IPS-18a (cell line): ENCODE results near the gene QPRT.
"Not testable (repeated sequence)": the region's sequence is repeated elsewhere in the genome, so short reads cannot be mapped to it uniquely, and the experiment has no call there.

ENCODE experiments used
- H3K27ac ChIP-seq: one replicate; pipeline ENCODE4 v1.5.1; 2013; ENCODE audit warnings: low read length
- H3K27me3 ChIP-seq: one replicate; pipeline ENCODE4 v1.6.1; 2013; ENCODE audit warnings: mild to moderate bottlenecking, low read length; ENCODE audit not compliant: control insufficient read depth, insufficient read depth
- H3K36me3 ChIP-seq: one replicate; pipeline ENCODE4 v1.6.1; 2013; ENCODE audit warnings: low read depth, low read length; ENCODE audit not compliant: control insufficient read depth
- H3K4me1 ChIP-seq: one replicate; pipeline ENCODE4 v1.6.1; 2013; ENCODE audit warnings: low read depth, low read length; ENCODE audit not compliant: control insufficient read depth
- H3K4me3 ChIP-seq: one replicate; pipeline ENCODE4 v1.5.1; 2013; ENCODE audit warnings: low read length
- H3K9ac ChIP-seq: one replicate; pipeline ENCODE4 v1.6.1; 2013; ENCODE audit warnings: mild to moderate bottlenecking, low read length, moderate library complexity
- H3K9me3 ChIP-seq: one replicate; pipeline ENCODE4 v1.6.1; 2013; ENCODE audit warnings: low read depth, low read length; ENCODE audit not compliant: control insufficient read depth

QPRT gene

GRCh38 chr16:29710227-29711219 lies 31.5 kb downstream of the QPRT start:
- peaks cover 30% of the 10 kb centered on the region for H3K36me3 ChIP-seq
- H3K9ac ChIP-seq = peak overlapping the region; percentile 98
- peaks cover 10% of the 10 kb centered on the region for H3K4me1 ChIP-seq
- peak overlapping the region; percentile 84 for H3K4me3 ChIP-seq
- H3K9me3 ChIP-seq = no peaks in the 10 kb centered on the region
- peak overlapping the region; percentile 95 for H3K27ac ChIP-seq
- no peaks in the 10 kb centered on the region for H3K27me3 ChIP-seq

- Histone ChIP-seq H3K9me3 (no peaks in the 10 kb centered on the region), H3K27ac (no peak overlapping the region), H3K27me3 (no peaks in the 10 kb centered on the region), H3K9ac (no peak overlapping the region), H3K4me3 (peak overlapping the region; percentile 14), H3K36me3 (peaks cover 44% of the 10 kb centered on the region), H3K4me1 (peaks cover 7% of the 10 kb centered on the region)
Measured at GRCh38 chr16:29712809-29713208, 33.8 kb downstream of the QPRT start.

GRCh38 chr16:29714396-29714795 lies 35.4 kb downstream of the QPRT start:
- Histone ChIP-seq H3K27ac (no peak overlapping the region), H3K9ac (no peak overlapping the region), H3K9me3 (no peaks in the 10 kb centered on the region), H3K4me3 (no peak overlapping the region), H3K27me3 (no peaks in the 10 kb centered on the region), H3K36me3 (peaks cover 44% of the 10 kb centered on the region), H3K4me1 (peaks cover 14% of the 10 kb centered on the region)

GRCh38 chr16:29714972-29715371 lies 36.0 kb downstream of the QPRT start:
- Histone ChIP-seq H3K9ac (no peak overlapping the region), H3K27ac (no peak overlapping the region), H3K9me3 (no peaks in the 10 kb centered on the region), H3K27me3 (no peaks in the 10 kb centered on the region), H3K36me3 (peaks cover 44% of the 10 kb centered on the region), H3K4me3 (no peak overlapping the region), H3K4me1 (peaks cover 14% of the 10 kb centered on the region)

GRCh38 chr16:29717113-29717512 lies 38.1 kb downstream of the QPRT start:
- H3K27me3 ChIP-seq = no peaks in the 10 kb centered on the region
- H3K4me3 ChIP-seq = no peak overlapping the region
- no peak overlapping the region for H3K9ac ChIP-seq
- H3K36me3 ChIP-seq = peaks cover 35% of the 10 kb centered on the region
- no peak overlapping the region for H3K27ac ChIP-seq
- peaks cover 10% of the 10 kb centered on the region for H3K4me1 ChIP-seq
- H3K9me3 ChIP-seq = no peaks in the 10 kb centered on the region

- peaks cover 10% of the 10 kb centered on the region for H3K4me1 ChIP-seq
- no peak overlapping the region for H3K4me3 ChIP-seq
- H3K9me3 ChIP-seq = no peaks in the 10 kb centered on the region
- no peaks in the 10 kb centered on the region for H3K27me3 ChIP-seq
- no peak overlapping the region for H3K9ac ChIP-seq
- H3K27ac ChIP-seq = no peak overlapping the region
- H3K36me3 ChIP-seq = peaks cover 31% of the 10 kb centered on the region
Measured at GRCh38 chr16:29719063-29719462, 40.1 kb downstream of the QPRT start.

- no peak overlapping the region for H3K27ac ChIP-seq
- no peaks in the 10 kb centered on the region for H3K9me3 ChIP-seq
- H3K4me1 ChIP-seq = peaks cover 10% of the 10 kb centered on the region
- H3K9ac ChIP-seq = no peak overlapping the region
- no peak overlapping the region for H3K4me3 ChIP-seq
- peaks cover 21% of the 10 kb centered on the region for H3K36me3 ChIP-seq
- no peaks in the 10 kb centered on the region for H3K27me3 ChIP-seq
Measured at GRCh38 chr16:29720703-29721102, 41.7 kb downstream of the QPRT start.

GRCh38 chr16:29721167-29721879 lies 42.3 kb downstream of the QPRT start:
- H3K9ac ChIP-seq, H3K27ac ChIP-seq, H3K9me3 ChIP-seq, H3K4me3 ChIP-seq, H3K4me1 ChIP-seq, H3K27me3 ChIP-seq: not testable (repeated sequence)
- H3K36me3 ChIP-seq = peaks cover 22% of the 10 kb centered on the region

GRCh38 chr16:29726845-29727377 lies 47.9 kb downstream of the QPRT start:
- Histone ChIP-seq H3K4me3 (no peak overlapping the region), H3K27ac (no peak overlapping the region), H3K4me1 (no peaks in the 10 kb centered on the region), H3K9ac (no peak overlapping the region), H3K27me3 (no peaks in the 10 kb centered on the region), H3K9me3 (no peaks in the 10 kb centered on the region), H3K36me3 (peaks cover 45% of the 10 kb centered on the region)

- H3K9me3 ChIP-seq = no peaks in the 10 kb centered on the region
- no peak overlapping the region for H3K4me3 ChIP-seq
- no peaks in the 10 kb centered on the region for H3K4me1 ChIP-seq
- no peak overlapping the region for H3K27ac ChIP-seq
- no peak overlapping the region for H3K9ac ChIP-seq
- H3K36me3 ChIP-seq = peaks cover 45% of the 10 kb centered on the region
- H3K27me3 ChIP-seq = no peaks in the 10 kb centered on the region
Measured at GRCh38 chr16:29727452-29727851, 48.5 kb downstream of the QPRT start.

- Histone ChIP-seq H3K9me3 (no peaks in the 10 kb centered on the region), H3K9ac (no peak overlapping the region), H3K36me3 (peaks cover 46% of the 10 kb centered on the region), H3K27me3 (no peaks in the 10 kb centered on the region), H3K4me1 (no peaks in the 10 kb centered on the region), H3K4me3 (no peak overlapping the region), H3K27ac (no peak overlapping the region)
Measured at GRCh38 chr16:29729116-29729521, 50.1 kb downstream of the QPRT start.
